Glutamatergic neuron (in vitro differentiated cells): ENCODE results near the gene REEP3. TPM values are rescaled to one million over a fixed set of nuclear protein-coding genes. Genes with fewer than 3 reads are reported as not detected.

ENCODE experiments used
- DNase-seq: peaks from one replicate; pipeline ENCODE4 v3.0.0; 2022
- H3K27ac Mint-ChIP-seq: one replicate; pipeline ENCODE4 v1.8.0; 2020; ENCODE audit warnings: mild to moderate bottlenecking, mixed read lengths, inconsistent platforms; ENCODE audit not compliant: unreplicated experiment
- H3K27me3 Mint-ChIP-seq: one replicate; pipeline ENCODE4 v1.8.0; 2020; ENCODE audit warnings: mild to moderate bottlenecking, moderate library complexity, mixed read lengths, inconsistent platforms; ENCODE audit not compliant: unreplicated experiment
- H3K36me3 Mint-ChIP-seq: one replicate; pipeline ENCODE4 v1.8.0; 2020; ENCODE audit warnings: mild to moderate bottlenecking, mixed read lengths, inconsistent platforms; ENCODE audit not compliant: unreplicated experiment
- H3K4me1 Mint-ChIP-seq: one replicate; pipeline ENCODE4 v1.8.0; 2020; ENCODE audit warnings: mild to moderate bottlenecking, low read depth, mixed read lengths, inconsistent platforms; ENCODE audit not compliant: unreplicated experiment
- H3K4me3 Mint-ChIP-seq: one replicate; pipeline ENCODE4 v1.8.0; 2020; ENCODE audit warnings: mild to moderate bottlenecking, mixed read lengths, inconsistent platforms; ENCODE audit not compliant: unreplicated experiment
- H3K9me3 Mint-ChIP-seq: one replicate; pipeline ENCODE4 v1.8.0; 2020; ENCODE audit warnings: mild to moderate bottlenecking, moderate library complexity, mixed read lengths, inconsistent platforms; ENCODE audit not compliant: unreplicated experiment
- CTCF ChIP-seq: fragments of 200-600 bp; sonication (generic); IDR thresholded peaks from one replicate; pipeline ENCODE4 v1.5.0; 2021; ENCODE audit not compliant: partially characterized antibody, unreplicated experiment
- total RNA-seq: library from RNA; stranded (reverse); fragmentation: NEBNext Ultra II Directional; extraction: Animal tissue kit (Norgen Biotek cat#: 25700); gene quantifications from one replicate; pipeline ENCODE4 v1.2.1, GENCODE V29; 2021; ENCODE audit not compliant: unreplicated experiment

Gene REEP3
- total RNA-seq, 1 donor from 2014 or later, result 47.1 TPM

GRCh38 chr10:63670291-63670898 lies 149.2 kb downstream of the REEP3 start:
- no peak overlapping the region for H3K4me3 Mint-ChIP-seq
- H3K27ac Mint-ChIP-seq, result peak overlapping the region; percentile 81

GRCh38 chr10:63671317-63671937 lies 150.2 kb downstream of the REEP3 start:
- Mint-ChIP-seq H3K27ac (no peak overlapping the region), H3K4me1 (peaks cover 25% of the 10 kb centered on the region), H3K4me3 (peak overlapping the region; percentile 18), H3K36me3 (no peaks in the 10 kb centered on the region), H3K9me3 (no peaks in the 10 kb centered on the region), H3K27me3 (no peaks in the 10 kb centered on the region)
- TF ChIP-seq CTCF, result no peak
- no peak for DNase-seq

More at GRCh38 chr10:63670291-63670898, 149.2 kb downstream of the REEP3 start:
- H3K9me3 Mint-ChIP-seq, result peaks cover 4% of the 10 kb centered on the region
- H3K36me3 Mint-ChIP-seq, result no peaks in the 10 kb centered on the region
- peaks cover 27% of the 10 kb centered on the region for H3K4me1 Mint-ChIP-seq
- DNase-seq, result no peak
- TF ChIP-seq CTCF, result no peak
- no peaks in the 10 kb centered on the region for H3K27me3 Mint-ChIP-seq

GRCh38 chr10:63672491-63672890 lies 151.3 kb downstream of the REEP3 start:
- no peaks in the 10 kb centered on the region for H3K36me3 Mint-ChIP-seq
- no peaks in the 10 kb centered on the region for H3K27me3 Mint-ChIP-seq
- H3K9me3 Mint-ChIP-seq, result no peaks in the 10 kb centered on the region
- H3K4me3 Mint-ChIP-seq, result no peak overlapping the region
- no peak for DNase-seq
- no peak for TF ChIP-seq CTCF
- H3K27ac Mint-ChIP-seq, result no peak overlapping the region
- H3K4me1 Mint-ChIP-seq, result peaks cover 25% of the 10 kb centered on the region

- H3K36me3 Mint-ChIP-seq, result no peaks in the 10 kb centered on the region
- H3K27ac Mint-ChIP-seq, result no peak overlapping the region
- no peak for TF ChIP-seq CTCF
- no peak for DNase-seq
- H3K9me3 Mint-ChIP-seq, result no peaks in the 10 kb centered on the region
- peaks cover 25% of the 10 kb centered on the region for H3K4me1 Mint-ChIP-seq
- H3K27me3 Mint-ChIP-seq, result no peaks in the 10 kb centered on the region
- H3K4me3 Mint-ChIP-seq, result no peak overlapping the region
Observed at GRCh38 chr10:63673246-63673645, 152.0 kb downstream of the REEP3 start.

- DNase-seq, result no peak
- no peak for TF ChIP-seq CTCF
- Mint-ChIP-seq H3K9me3 (no peaks in the 10 kb centered on the region), H3K36me3 (no peaks in the 10 kb centered on the region), H3K27ac (no peak overlapping the region), H3K4me3 (no peak overlapping the region), H3K4me1 (peaks cover 25% of the 10 kb centered on the region), H3K27me3 (no peaks in the 10 kb centered on the region)
Observed at GRCh38 chr10:63673846-63674245, 152.6 kb downstream of the REEP3 start.
